Karpas-422 (cell line): ENCODE results near the gene ZBTB48. TPM values are rescaled to one million over a fixed set of nuclear protein-coding genes. Genes with fewer than 3 reads are reported as not detected.

Source experiments
- DNase-seq: peaks from one replicate; pipeline ENCODE4 v3.0.0-alpha.2; 2015
- H2AFZ ChIP-seq: fragments of 200-600 bp; sonication (generic); 2 replicates; pipeline ENCODE4 v1.6.1; 2014; ENCODE audit warnings: antibody characterized with exemption, low read length, mixed read lengths
- H3K27ac ChIP-seq: fragments of 200-600 bp; sonication (generic); 2 replicates; pipeline ENCODE4 v1.5.1; 2014; ENCODE audit warnings: mild to moderate bottlenecking, low read length, moderate library complexity
- H3K27me3 ChIP-seq: fragments of 200-600 bp; sonication (generic); 2 replicates; pipeline ENCODE4 v1.6.1; 2014; ENCODE audit warnings: low read length, mixed read lengths
- H3K36me3 ChIP-seq: fragments of 200-600 bp; sonication (generic); 2 replicates; pipeline ENCODE4 v1.6.1; 2014; ENCODE audit warnings: low read length, mixed read lengths; ENCODE audit not compliant: insufficient read depth
- H3K4me1 ChIP-seq: fragments of 200-600 bp; sonication (generic); 2 replicates; pipeline ENCODE4 v1.6.1; 2014; ENCODE audit warnings: mild to moderate bottlenecking, low read length, mixed read lengths
- H3K4me2 ChIP-seq: fragments of 200-600 bp; sonication (generic); 2 replicates; pipeline ENCODE4 v1.6.1; 2014; ENCODE audit warnings: low read length, low read depth, mild to moderate bottlenecking; ENCODE audit not compliant: poor library complexity, severe bottlenecking
- H3K4me3 ChIP-seq: fragments of 200-600 bp; sonication (generic); 2 replicates; pipeline ENCODE4 v1.5.1; 2014; ENCODE audit warnings: mild to moderate bottlenecking, antibody characterized with exemption, low read length, mixed read lengths
- H3K79me2 ChIP-seq: fragments of 200-600 bp; sonication (generic); 2 replicates; pipeline ENCODE4 v1.6.1; 2014; ENCODE audit warnings: mild to moderate bottlenecking, low read length, mixed read lengths
- H3K9ac ChIP-seq: fragments of 200-600 bp; sonication (generic); 2 replicates; pipeline ENCODE4 v1.6.0; 2014; ENCODE audit warnings: low read length
- H3K9me2 ChIP-seq: fragments of 200-600 bp; sonication (generic), shearing (Covaris generic); replicated peaks from 2 replicates; pipeline ENCODE4 v1.6.0; 2014; ENCODE audit warnings: mild to moderate bottlenecking, low read length, moderate library complexity; ENCODE audit not compliant: insufficient read depth
- H3K9me3 ChIP-seq: fragments of 300-700, 200-600 bp; sonication (generic); 2 replicates; pipeline ENCODE4 v1.6.1; 2014; ENCODE audit warnings: low read length, mixed read lengths
- H4K20me1 ChIP-seq: fragments of 200-600 bp; sonication (generic); 2 replicates; pipeline ENCODE4 v1.6.1; 2014; ENCODE audit warnings: mild to moderate bottlenecking, antibody characterized with exemption, low read length, low read depth; ENCODE audit not compliant: insufficient read depth
- total RNA-seq: library from RNA; depleted of rRNA; stranded (reverse); fragments of >200 nt; shearing (Covaris generic); gene quantifications from 2 replicates; pipeline ENCODE4 v1.2.3, GENCODE V29; 2014; ENCODE audit warnings: low replicate concordance

The ZBTB48 gene
- total RNA-seq, 1 experiment from 2014 or later: 36.3 TPM

- no peak for DNase-seq
- H3K9me3 ChIP-seq: no peaks in the 10 kb centered on the region
- no peak overlapping the region for H2AFZ ChIP-seq
- H3K9ac ChIP-seq: no peak overlapping the region
- H3K4me2 ChIP-seq: no peak overlapping the region
- no peaks in the 10 kb centered on the region for H4K20me1 ChIP-seq
- no peaks in the 10 kb centered on the region for H3K79me2 ChIP-seq
- H3K4me3 ChIP-seq: no peak overlapping the region
- no peaks in the 10 kb centered on the region for H3K27me3 ChIP-seq
- no peaks in the 10 kb centered on the region for H3K9me2 ChIP-seq
- no peak overlapping the region for H3K27ac ChIP-seq
- H3K4me1 ChIP-seq: peaks cover 2% of the 10 kb centered on the region
- H3K36me3 ChIP-seq: no peaks in the 10 kb centered on the region
Measured at GRCh38 chr1:6560267-6560666, 19.5 kb upstream of the ZBTB48 start.

- no peak for DNase-seq
- Histone ChIP-seq H3K79me2 (no peaks in the 10 kb centered on the region), H3K4me3 (no peak overlapping the region), H3K27me3 (no peaks in the 10 kb centered on the region; the same call in 1 of the 2 replicates), H3K9me3 (peaks cover 3% of the 10 kb centered on the region; the same call in 1 of the 2 replicates), H3K4me1 (no peaks in the 10 kb centered on the region), H3K9me2 (no peaks in the 10 kb centered on the region), H4K20me1 (no peaks in the 10 kb centered on the region), H3K4me2 (no peak overlapping the region), H2AFZ (no peak overlapping the region), H3K9ac (no peak overlapping the region), H3K36me3 (no peaks in the 10 kb centered on the region), H3K27ac (no peak overlapping the region)
Measured at GRCh38 chr1:6569033-6569432, 10.8 kb upstream of the ZBTB48 start.

- H3K79me2 ChIP-seq: no peaks in the 10 kb centered on the region
- H3K27ac ChIP-seq: no peak overlapping the region
- H2AFZ ChIP-seq: no peak overlapping the region
- H3K36me3 ChIP-seq: no peaks in the 10 kb centered on the region
- no peak overlapping the region for H3K4me2 ChIP-seq
- no peaks in the 10 kb centered on the region for H4K20me1 ChIP-seq
- H3K9me2 ChIP-seq: no peaks in the 10 kb centered on the region
- H3K9me3 ChIP-seq: peaks cover 3% of the 10 kb centered on the region; the same call in 1 of the 2 replicates
- H3K4me1 ChIP-seq: no peaks in the 10 kb centered on the region
- no peaks in the 10 kb centered on the region; the same call in 1 of the 2 replicates for H3K27me3 ChIP-seq
- no peak for DNase-seq
- H3K4me3 ChIP-seq: no peak overlapping the region
- no peak overlapping the region for H3K9ac ChIP-seq
Measured at GRCh38 chr1:6570100-6570499, 9.7 kb upstream of the ZBTB48 start.

- H3K27me3 ChIP-seq: no peaks in the 10 kb centered on the region; the same call in 1 of the 2 replicates
- H4K20me1 ChIP-seq: no peaks in the 10 kb centered on the region
- no peak for DNase-seq
- no peak overlapping the region for H3K27ac ChIP-seq
- H2AFZ ChIP-seq: no peak overlapping the region
- no peak overlapping the region for H3K4me3 ChIP-seq
- no peaks in the 10 kb centered on the region for H3K79me2 ChIP-seq
- no peaks in the 10 kb centered on the region for H3K4me1 ChIP-seq
- no peak overlapping the region for H3K4me2 ChIP-seq
- no peaks in the 10 kb centered on the region for H3K36me3 ChIP-seq
- peaks cover 3% of the 10 kb centered on the region; the same call in 1 of the 2 replicates for H3K9me3 ChIP-seq
- no peak overlapping the region for H3K9ac ChIP-seq
- H3K9me2 ChIP-seq: no peaks in the 10 kb centered on the region
Measured at GRCh38 chr1:6570987-6571386, 8.8 kb upstream of the ZBTB48 start.

- no peaks in the 10 kb centered on the region for H3K36me3 ChIP-seq
- H2AFZ ChIP-seq: no peak overlapping the region
- no peaks in the 10 kb centered on the region for H3K9me2 ChIP-seq
- no peaks in the 10 kb centered on the region; the same call in 1 of the 2 replicates for H3K27me3 ChIP-seq
- no peaks in the 10 kb centered on the region for H3K79me2 ChIP-seq
- H3K4me1 ChIP-seq: no peaks in the 10 kb centered on the region
- no peak overlapping the region for H3K27ac ChIP-seq
- H4K20me1 ChIP-seq: no peaks in the 10 kb centered on the region
- peaks cover 3% of the 10 kb centered on the region; the same call in 1 of the 2 replicates for H3K9me3 ChIP-seq
- H3K4me2 ChIP-seq: no peak overlapping the region
- no peak for DNase-seq
- no peak overlapping the region for H3K9ac ChIP-seq
- no peak overlapping the region for H3K4me3 ChIP-seq
Measured at GRCh38 chr1:6572653-6573383, 7.0 kb upstream of the ZBTB48 start.

- H3K27ac ChIP-seq: no peak overlapping the region
- H4K20me1 ChIP-seq: no peaks in the 10 kb centered on the region
- no peaks in the 10 kb centered on the region; the same call in 1 of the 2 replicates for H3K27me3 ChIP-seq
- H3K4me1 ChIP-seq: peaks cover 6% of the 10 kb centered on the region
- no peak overlapping the region for H3K4me2 ChIP-seq
- H3K9ac ChIP-seq: no peak overlapping the region
- H3K9me3 ChIP-seq: peaks cover 3% of the 10 kb centered on the region; the same call in 1 of the 2 replicates
- no peak overlapping the region for H3K4me3 ChIP-seq
- no peaks in the 10 kb centered on the region for H3K9me2 ChIP-seq
- DNase-seq: no peak
- no peak overlapping the region for H2AFZ ChIP-seq
- H3K36me3 ChIP-seq: no peaks in the 10 kb centered on the region
- H3K79me2 ChIP-seq: no peaks in the 10 kb centered on the region
Measured at GRCh38 chr1:6574025-6574620, 5.7 kb upstream of the ZBTB48 start.

- H3K4me1 ChIP-seq: peaks cover 11% of the 10 kb centered on the region
- H3K4me3 ChIP-seq: no peak overlapping the region
- H4K20me1 ChIP-seq: no peaks in the 10 kb centered on the region
- H3K36me3 ChIP-seq: no peaks in the 10 kb centered on the region
- H3K27me3 ChIP-seq: no peaks in the 10 kb centered on the region; the same call in 1 of the 2 replicates
- H2AFZ ChIP-seq: no peak overlapping the region
- no peaks in the 10 kb centered on the region; the same call in 1 of the 2 replicates for H3K79me2 ChIP-seq
- no peak for DNase-seq
- no peak overlapping the region for H3K9ac ChIP-seq
- H3K4me2 ChIP-seq: no peak overlapping the region
- H3K9me2 ChIP-seq: no peaks in the 10 kb centered on the region
- peaks cover 3% of the 10 kb centered on the region; the same call in 1 of the 2 replicates for H3K9me3 ChIP-seq
- no peak overlapping the region for H3K27ac ChIP-seq
Measured at GRCh38 chr1:6574818-6575217, 5.0 kb upstream of the ZBTB48 start.

GRCh38 chr1:6577831-6578525 is 1.8 kb upstream of the ZBTB48 start:
- peaks cover 9% of the 10 kb centered on the region for H4K20me1 ChIP-seq
- no peak overlapping the region for H3K4me3 ChIP-seq
- H2AFZ ChIP-seq: no peak overlapping the region
- H3K36me3 ChIP-seq: no peaks in the 10 kb centered on the region
- no peaks in the 10 kb centered on the region for H3K9me3 ChIP-seq
- H3K9ac ChIP-seq: no peak overlapping the region
- H3K4me1 ChIP-seq: peaks cover 29% of the 10 kb centered on the region
- no peaks in the 10 kb centered on the region for H3K27me3 ChIP-seq
- no peak for DNase-seq
- H3K9me2 ChIP-seq: no peaks in the 10 kb centered on the region
- H3K27ac ChIP-seq: no peak overlapping the region
- H3K4me2 ChIP-seq: no peak overlapping the region
- peaks cover 32% of the 10 kb centered on the region for H3K79me2 ChIP-seq
